Spleen (tissue), 11 donors: ENCODE data around the gene AKAP12. TPM values are rescaled to one million over a fixed set of nuclear protein-coding genes. Genes with fewer than 3 reads are reported as not detected.

Experiments used
- DNase-seq: peaks from one replicate; pipeline ENCODE4 v3.0.0-alpha.2; 2020
- H3K27ac ChIP-seq, 8 donors: fragments of 200-600 bp; sonication (generic) in 7 of 8; 1 replicate in 4 of 8; 2 replicates in 4 of 8; pipeline versions ENCODE4 v1.5.0 to v1.8.0; 2016 to 2021; ENCODE audit warnings: inconsistent platforms in 4 of 8, mild to moderate bottlenecking in 4 of 8, moderate library complexity in 1 of 8
- H3K27me3 ChIP-seq, 7 donors: fragments of 200-600 bp; sonication (generic) in 6 of 7; replicated peaks in 1 of 7; 1 replicate in 4 of 7; 2 replicates in 3 of 7; pipeline versions ENCODE4 v1.5.0 to v1.8.0; 2016 to 2021; ENCODE audit warnings: inconsistent platforms in 3 of 7, mild to moderate bottlenecking in 1 of 7
- H3K36me3 ChIP-seq, 6 donors: fragments of 200-600 bp; sonication (generic) in 5 of 6; 1 replicate in 4 of 6; 2 replicates in 2 of 6; pipeline versions ENCODE4 v1.5.0 to v1.8.0; 2016 to 2021; ENCODE audit warnings: inconsistent platforms in 2 of 6
- H3K4me1 ChIP-seq, 6 donors: fragments of 200-600 bp; sonication (generic) in 5 of 6; 1 replicate in 3 of 6; 2 replicates in 3 of 6; pipeline versions ENCODE4 v1.5.0 to v1.8.0; 2016 to 2021; ENCODE audit warnings: inconsistent platforms in 3 of 6
- H3K4me3 ChIP-seq, 8 donors: fragments of 200-600 bp; sonication (generic) in 7 of 8; 1 replicate in 4 of 8; 2 replicates in 4 of 8; pipeline versions ENCODE4 v1.5.0 to v1.8.0; 2016 to 2021; ENCODE audit warnings: inconsistent platforms in 4 of 8, mild to moderate bottlenecking in 4 of 8, moderate library complexity in 2 of 8
- H3K9me3 ChIP-seq, 8 donors: fragments of 200-600 bp; sonication (generic) in 7 of 8; 1 replicate in 4 of 8; 2 replicates in 4 of 8; pipeline versions ENCODE4 v1.5.0 to v1.8.0; 2016 to 2021; ENCODE audit warnings: inconsistent platforms in 4 of 8
- POLR2A ChIP-seq, 3 donors: fragments of 450-650 bp; IDR thresholded peaks; one replicate each; pipeline ENCODE4 v1.5.1; 2017; ENCODE audit warnings: antibody characterized with exemption in 3 of 3, mild to moderate bottlenecking in 1 of 3
- POLR2AphosphoS5 ChIP-seq, 3 donors: sonication (generic); formaldehyde crosslinking; IDR thresholded peaks; one replicate each; pipeline ENCODE4 v1.5.1; 2017; ENCODE audit warnings: antibody characterized with exemption in 3 of 3
- WGBS, 5 donors: extraction: QIAGEN DNeasy Blood & Tissue Kit in 3 of 5; methylation state at CpG; one replicate each; pipeline versions ENCODE4 v1.1.5 to v1.1.7; 2013 to 2018; 5-methylcytosine and 5-hydroxymethylcytosine counted together
- intact Hi-C: fragments of 100-400 bp; cut with DNase I; formaldehyde crosslinking; loops from one replicate; pipeline ENCODE4 v1.15.0; 2023; ENCODE audit warnings: low total_unique reads
- polyA plus RNA-seq, 3 donors: library from polyadenylated mRNA; stranded (reverse); fragments of 200-250 nt; gene quantifications; one replicate each; pipeline ENCODE4 v1.2.1, GENCODE V29; 2013
- total RNA-seq, 7 donors: library from RNA; depleted of rRNA in 3 of 7; stranded (reverse); fragments of >200 nt in 3 of 7; fragmentation: NEBNext Ultra II Directional in 4 of 7; extraction: Animal tissue kit (Norgen Biotek cat#: 25700) in 4 of 7; gene quantifications; one replicate each; pipeline versions ENCODE4 v1.1.0 to v1.2.1, GENCODE V29; 2016 to 2021
- TF ChIP-seq, protein P1 (sequence below), 11 experiments: fragments of 200-600 bp in 7 of 11; fragments of 450-650 bp in 4 of 11; sonication (generic) in 4 of 11; IDR thresholded peaks in 8 of 11; conservative IDR thresholded peaks in 3 of 11; 1 replicate in 7 of 11; 2 replicates in 4 of 11; pipeline versions ENCODE4 v1.4.0 to v1.8.0; 2016 to 2021; ENCODE audit warnings: antibody characterized with exemption in 11 of 11, inconsistent platforms in 4 of 11, mild to moderate bottlenecking in 1 of 11
- donor health status: healthy with polysubstance abuse.
- donor health status: DM: no; HTN: no; CAD: no; lungs with moderate emphysema.
- donor health status: DM: no; HTN: no; CAD: no.
- donor health status: Bipolar disorder and iron deficiency.
- donor health status: healthy.
- donor health status: DM: no; HTN: no; CAD: no.
- donor health status: DM: yes; HTN: yes; CAD: no.

AKAP12 gene
- total and polyA plus RNA-seq, 10 donors, result 3.2 to 64.7 (median 44.1) TPM

DNA sequence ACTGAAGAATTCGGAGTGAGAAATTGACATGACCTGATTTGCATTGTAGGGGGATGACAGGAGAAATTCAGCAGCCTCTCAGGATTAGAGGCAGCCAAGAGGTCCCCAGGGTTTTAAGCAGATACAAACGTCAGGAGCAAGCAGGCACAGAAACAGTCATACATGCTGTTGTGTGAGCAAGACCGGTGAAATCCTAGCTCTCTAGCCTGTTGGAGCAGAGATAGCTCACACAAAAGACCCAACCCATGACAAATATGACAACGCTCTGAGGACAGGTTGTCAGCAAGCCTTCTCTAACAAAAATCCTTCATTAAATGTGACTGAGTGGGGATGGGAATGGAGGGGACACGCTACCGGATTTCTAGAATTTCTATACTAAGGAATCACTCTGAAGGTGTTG lies 23.0 kb upstream of the AKAP12 start:
- H3K27me3 ChIP-seq, result no peaks in the 10 kb centered on the region
- intact Hi-C loops, result no loop called here
- WGBS, 5 donors, result 73 to 82% (median 78%) methylated on average over 6 of the region's 6 CpGs

DNA sequence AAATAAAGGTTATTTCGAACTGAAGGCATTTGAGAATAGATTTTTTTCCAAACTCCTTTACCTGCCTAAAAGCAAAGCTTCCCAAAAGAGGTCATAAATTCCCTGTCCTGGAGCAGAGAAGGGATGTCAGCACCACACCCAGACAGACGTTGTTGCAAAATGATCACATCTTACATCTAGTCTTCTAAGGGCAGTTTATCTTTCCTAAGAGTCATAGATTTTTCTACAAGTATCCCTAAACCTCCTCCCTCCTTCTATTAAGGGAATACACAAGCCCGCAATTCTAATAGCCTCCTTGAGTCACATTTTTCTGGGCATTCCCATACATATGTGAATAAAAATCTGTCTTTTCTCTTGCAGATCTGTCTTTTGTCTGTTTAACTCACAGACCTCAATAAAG lies 20.6 kb upstream of the AKAP12 start:
- Histone ChIP-seq H3K4me3 (no peak overlapping the region), H3K27me3 (no peaks in the 10 kb centered on the region), H3K4me1 (no peaks in the 10 kb centered on the region), H3K36me3 (no peaks in the 10 kb centered on the region), H3K27ac (no peak overlapping the region), H3K9me3 (no peaks in the 10 kb centered on the region)
- TF ChIP-seq, protein P1, sequence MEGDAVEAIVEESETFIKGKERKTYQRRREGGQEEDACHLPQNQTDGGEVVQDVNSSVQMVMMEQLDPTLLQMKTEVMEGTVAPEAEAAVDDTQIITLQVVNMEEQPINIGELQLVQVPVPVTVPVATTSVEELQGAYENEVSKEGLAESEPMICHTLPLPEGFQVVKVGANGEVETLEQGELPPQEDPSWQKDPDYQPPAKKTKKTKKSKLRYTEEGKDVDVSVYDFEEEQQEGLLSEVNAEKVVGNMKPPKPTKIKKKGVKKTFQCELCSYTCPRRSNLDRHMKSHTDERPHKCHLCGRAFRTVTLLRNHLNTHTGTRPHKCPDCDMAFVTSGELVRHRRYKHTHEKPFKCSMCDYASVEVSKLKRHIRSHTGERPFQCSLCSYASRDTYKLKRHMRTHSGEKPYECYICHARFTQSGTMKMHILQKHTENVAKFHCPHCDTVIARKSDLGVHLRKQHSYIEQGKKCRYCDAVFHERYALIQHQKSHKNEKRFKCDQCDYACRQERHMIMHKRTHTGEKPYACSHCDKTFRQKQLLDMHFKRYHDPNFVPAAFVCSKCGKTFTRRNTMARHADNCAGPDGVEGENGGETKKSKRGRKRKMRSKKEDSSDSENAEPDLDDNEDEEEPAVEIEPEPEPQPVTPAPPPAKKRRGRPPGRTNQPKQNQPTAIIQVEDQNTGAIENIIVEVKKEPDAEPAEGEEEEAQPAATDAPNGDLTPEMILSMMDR (IDR thresholded peaks at IDR 0.05 in 8 of 11, conservative IDR thresholded peaks at IDR 0.05 in 3 of 11), result no peak
- TF ChIP-seq POLR2AphosphoS5 (IDR thresholded peaks at IDR 0.05) (no peak), POLR2A (IDR thresholded peaks at IDR 0.05) (no peak)
- intact Hi-C loops, result no loop called here
- 81 to 92% (median 84%) methylated on average over 3 of the region's 3 CpGs for WGBS, 5 donors
- DNase-seq, result no peak

More for the DNA sequence above, 23.0 kb upstream of the AKAP12 start:
- DNase-seq, result no peak
- TF ChIP-seq POLR2A (IDR thresholded peaks at IDR 0.05), result no peak
- TF ChIP-seq, protein P1 (IDR thresholded peaks at IDR 0.05 in 8 of 11, conservative IDR thresholded peaks at IDR 0.05 in 3 of 11), result no peak
- no peak for TF ChIP-seq POLR2AphosphoS5 (IDR thresholded peaks at IDR 0.05)
- no peak overlapping the region for H3K27ac ChIP-seq
- H3K36me3 ChIP-seq, result no peaks in the 10 kb centered on the region
- H3K9me3 ChIP-seq, result peaks cover 0 to 13% (median 3%) of the 10 kb centered on the region in 8 donors
- no peaks in the 10 kb centered on the region for H3K4me1 ChIP-seq
- H3K4me3 ChIP-seq, result no peak overlapping the region

DNA sequence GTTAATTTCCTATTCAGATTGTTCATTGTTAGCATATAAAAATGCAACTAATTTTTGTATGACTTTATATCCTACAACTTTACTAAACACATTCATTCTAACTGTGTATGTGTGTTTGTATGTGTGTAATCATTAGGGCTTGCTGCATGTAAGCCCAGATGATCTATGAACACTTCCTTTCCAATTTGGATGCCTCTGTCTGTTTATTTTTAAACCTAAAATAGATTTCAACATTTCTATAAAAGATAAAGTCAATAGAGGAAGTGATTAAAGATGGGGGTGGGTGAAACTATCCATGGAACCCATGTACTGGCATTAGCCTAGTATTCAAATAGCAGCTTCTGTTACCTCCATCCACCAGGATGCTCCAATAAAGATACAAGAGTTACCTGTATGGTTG lies 15.7 kb upstream of the AKAP12 start:
- no peak overlapping the region for H3K4me3 ChIP-seq
- TF ChIP-seq POLR2AphosphoS5 (IDR thresholded peaks at IDR 0.05), result no peak
- TF ChIP-seq POLR2A (IDR thresholded peaks at IDR 0.05), result no peak
- TF ChIP-seq, protein P1 (IDR thresholded peaks at IDR 0.05 in 8 of 11, conservative IDR thresholded peaks at IDR 0.05 in 3 of 11), result no peak
- intact Hi-C loops, result no loop called here
- H3K27me3 ChIP-seq, result no peaks in the 10 kb centered on the region
- no peaks in the 10 kb centered on the region for H3K36me3 ChIP-seq
- H3K4me1 ChIP-seq, result no peaks in the 10 kb centered on the region
- DNase-seq, result no peak
- H3K27ac ChIP-seq, result no peak overlapping the region
- H3K9me3 ChIP-seq, result no peaks in the 10 kb centered on the region

DNA sequence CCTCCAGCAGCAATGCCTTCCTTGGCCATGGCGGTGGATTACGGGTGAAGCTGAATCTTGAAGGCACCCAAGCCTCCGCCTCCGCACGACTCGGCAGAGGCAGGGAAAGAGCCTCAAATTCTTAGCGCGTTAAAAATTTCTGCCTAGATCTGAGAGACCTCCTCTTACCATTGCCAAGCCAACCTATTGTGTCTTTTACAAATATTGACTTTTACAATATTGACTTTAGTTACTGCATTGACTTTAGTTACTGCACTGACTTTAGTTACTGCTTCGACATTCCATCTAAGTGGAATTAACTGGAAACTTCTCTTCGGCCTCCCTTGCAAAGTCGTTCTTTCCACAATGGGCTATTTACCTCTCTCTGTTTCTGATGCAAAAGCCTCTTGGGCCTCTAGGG lies 13.8 kb upstream of the AKAP12 start:
- no peak for DNase-seq
- intact Hi-C loops, result no loop called here
- no peak overlapping the region for H3K27ac ChIP-seq
- H3K36me3 ChIP-seq, result no peaks in the 10 kb centered on the region
- no peaks in the 10 kb centered on the region for H3K4me1 ChIP-seq
- TF ChIP-seq POLR2A (IDR thresholded peaks at IDR 0.05) (no peak), POLR2AphosphoS5 (IDR thresholded peaks at IDR 0.05) (no peak)
- TF ChIP-seq, protein P1 (IDR thresholded peaks at IDR 0.05 in 8 of 11, conservative IDR thresholded peaks at IDR 0.05 in 3 of 11), result no peak
- no peaks in the 10 kb centered on the region for H3K27me3 ChIP-seq
- 89 to 97% (median 95%) methylated on average over 11 of the region's 11 CpGs for WGBS, 5 donors
- no peak overlapping the region for H3K4me3 ChIP-seq
- no peaks in the 10 kb centered on the region for H3K9me3 ChIP-seq
